ENCODE results near the gene C1S. TPM values are rescaled to one million over a fixed set of nuclear protein-coding genes. Genes with fewer than 3 reads are reported as not detected.
A peak's percentile ranks its signal among the peaks of the same experiment; 100 is the strongest.

C1S gene
- total and polyA plus RNA-seq, 9 of the 15 experiments (the other 6 are each of a cell fraction or from before 2014, with no cell fraction given), result 0.08 to 0.84 (median 0.27) TPM

DNA sequence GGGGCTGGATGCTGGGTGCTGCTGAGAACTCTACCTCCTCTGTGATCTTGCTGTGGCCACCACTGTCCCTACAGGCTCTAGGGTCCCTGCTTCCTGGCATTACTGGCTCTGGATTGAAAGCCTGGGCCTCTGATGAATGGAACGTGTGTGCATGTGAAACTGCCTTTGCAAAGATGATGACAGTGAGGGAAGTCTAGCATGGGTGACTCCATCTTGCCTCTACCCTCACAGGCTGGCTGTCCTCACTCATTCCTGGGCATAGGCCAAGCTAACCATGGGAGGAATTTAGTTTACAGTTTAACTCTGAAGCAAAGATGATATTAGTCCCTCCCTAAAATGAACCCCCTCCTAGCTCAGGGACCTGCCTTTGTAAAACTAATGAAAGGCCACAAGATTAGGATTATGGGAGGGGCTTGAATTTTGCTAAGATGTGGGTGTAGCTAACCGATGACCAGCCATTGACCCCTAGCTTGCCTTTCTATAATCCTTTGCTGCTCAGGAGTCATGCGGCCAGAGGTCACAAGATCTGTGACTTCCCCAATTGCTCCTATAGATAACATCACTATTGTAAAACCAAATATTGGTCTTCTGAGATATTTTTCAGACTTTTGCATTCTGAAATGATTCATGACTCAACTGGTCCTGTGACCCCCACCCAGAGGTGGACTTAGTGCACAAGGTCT is 2.2 kb upstream of the C1S start (continued):
- TF ChIP-seq, protein P1, sequence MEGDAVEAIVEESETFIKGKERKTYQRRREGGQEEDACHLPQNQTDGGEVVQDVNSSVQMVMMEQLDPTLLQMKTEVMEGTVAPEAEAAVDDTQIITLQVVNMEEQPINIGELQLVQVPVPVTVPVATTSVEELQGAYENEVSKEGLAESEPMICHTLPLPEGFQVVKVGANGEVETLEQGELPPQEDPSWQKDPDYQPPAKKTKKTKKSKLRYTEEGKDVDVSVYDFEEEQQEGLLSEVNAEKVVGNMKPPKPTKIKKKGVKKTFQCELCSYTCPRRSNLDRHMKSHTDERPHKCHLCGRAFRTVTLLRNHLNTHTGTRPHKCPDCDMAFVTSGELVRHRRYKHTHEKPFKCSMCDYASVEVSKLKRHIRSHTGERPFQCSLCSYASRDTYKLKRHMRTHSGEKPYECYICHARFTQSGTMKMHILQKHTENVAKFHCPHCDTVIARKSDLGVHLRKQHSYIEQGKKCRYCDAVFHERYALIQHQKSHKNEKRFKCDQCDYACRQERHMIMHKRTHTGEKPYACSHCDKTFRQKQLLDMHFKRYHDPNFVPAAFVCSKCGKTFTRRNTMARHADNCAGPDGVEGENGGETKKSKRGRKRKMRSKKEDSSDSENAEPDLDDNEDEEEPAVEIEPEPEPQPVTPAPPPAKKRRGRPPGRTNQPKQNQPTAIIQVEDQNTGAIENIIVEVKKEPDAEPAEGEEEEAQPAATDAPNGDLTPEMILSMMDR (IDR thresholded peaks at IDR 0.05 in 2 of 3, conservative IDR thresholded peaks at IDR 0.05 in 1 of 3; ENCODE audit: insufficient read depth in 2 of 3, low read depth in 1 of 3, low read length in 3 of 3), result no peak
- TF ChIP-seq MTA3 (IDR thresholded peaks at IDR 0.05; ENCODE audit: borderline replicate concordance), result no peak
- no peak for TF ChIP-seq SIRT6 (IDR thresholded peaks at IDR 0.05; ENCODE audit: low read depth, low read length)
- TF ChIP-seq FOXK2 (conservative IDR thresholded peaks at IDR 0.05 in 1 of 2, IDR thresholded peaks at IDR 0.05 in 1 of 2; ENCODE audit: low read depth in 2 of 2), result no peak
- TF ChIP-seq, protein P2, sequence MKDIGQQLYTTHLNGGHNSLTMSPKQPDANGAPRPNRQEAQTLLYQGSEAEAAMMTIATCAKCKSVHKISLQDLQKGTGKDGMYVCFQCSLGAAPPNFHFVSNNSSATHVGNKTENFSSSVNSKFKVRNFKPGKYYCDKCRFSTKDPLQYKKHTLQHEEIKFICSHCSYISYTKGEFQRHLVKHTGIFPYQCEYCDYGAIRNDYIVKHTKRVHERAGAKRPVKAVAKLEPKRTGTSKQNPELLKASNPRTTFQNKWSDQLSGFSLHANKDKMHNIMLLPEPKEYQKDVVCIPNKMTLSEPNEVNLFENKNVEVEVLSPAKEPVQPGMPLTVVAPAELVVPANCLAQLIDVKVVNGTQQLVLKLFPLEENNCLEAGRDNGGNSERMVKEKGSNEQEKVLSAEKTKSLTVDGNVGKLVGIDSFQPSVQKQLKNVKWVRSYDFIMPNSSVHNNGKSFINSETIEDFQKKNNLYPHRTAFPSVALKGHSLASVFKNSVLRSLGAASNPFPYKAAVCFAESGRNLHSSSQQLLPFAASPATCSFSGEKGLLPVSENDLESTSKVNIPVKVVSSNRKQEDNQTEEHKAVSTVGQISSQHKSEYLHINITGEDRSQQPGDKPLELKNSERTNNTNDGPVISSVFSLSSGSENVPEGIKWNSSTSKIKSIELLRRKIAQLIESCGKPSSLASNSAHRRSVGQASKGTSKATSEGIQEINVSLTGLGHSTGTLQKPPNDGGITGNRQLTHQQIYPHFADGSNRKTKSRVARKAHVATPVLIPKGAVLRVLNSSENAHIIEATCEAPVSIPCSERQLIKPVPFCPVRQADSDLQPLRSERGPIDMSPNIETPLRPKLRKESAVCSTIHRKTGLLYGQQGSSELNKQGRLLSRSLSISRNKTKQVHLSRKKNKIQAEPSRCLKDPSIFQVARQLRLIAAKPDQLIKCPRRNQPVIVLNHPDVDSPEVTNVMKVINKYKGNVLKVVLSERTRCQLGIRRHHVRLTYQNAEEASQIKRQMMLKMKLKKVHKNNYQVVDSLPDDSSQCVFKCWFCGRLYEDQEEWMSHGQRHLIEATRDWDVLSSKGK (CRISPR knock-in tag; IDR thresholded peaks at IDR 0.05), result no peak
- TF ChIP-seq CC2D1A (IDR thresholded peaks at IDR 0.05), result no peak
- no peak for TF ChIP-seq HNRNPUL1 (IDR thresholded peaks at IDR 0.05; ENCODE audit: low read length)
- TF ChIP-seq, protein P3, sequence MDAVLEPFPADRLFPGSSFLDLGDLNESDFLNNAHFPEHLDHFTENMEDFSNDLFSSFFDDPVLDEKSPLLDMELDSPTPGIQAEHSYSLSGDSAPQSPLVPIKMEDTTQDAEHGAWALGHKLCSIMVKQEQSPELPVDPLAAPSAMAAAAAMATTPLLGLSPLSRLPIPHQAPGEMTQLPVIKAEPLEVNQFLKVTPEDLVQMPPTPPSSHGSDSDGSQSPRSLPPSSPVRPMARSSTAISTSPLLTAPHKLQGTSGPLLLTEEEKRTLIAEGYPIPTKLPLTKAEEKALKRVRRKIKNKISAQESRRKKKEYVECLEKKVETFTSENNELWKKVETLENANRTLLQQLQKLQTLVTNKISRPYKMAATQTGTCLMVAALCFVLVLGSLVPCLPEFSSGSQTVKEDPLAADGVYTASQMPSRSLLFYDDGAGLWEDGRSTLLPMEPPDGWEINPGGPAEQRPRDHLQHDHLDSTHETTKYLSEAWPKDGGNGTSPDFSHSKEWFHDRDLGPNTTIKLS (IDR thresholded peaks at IDR 0.05; ENCODE audit: borderline replicate concordance, low read depth), result no peak
- no peak for TF ChIP-seq ASH1L (IDR thresholded peaks at IDR 0.05; ENCODE audit: borderline replicate concordance, low read depth, partially characterized antibody)
- no peak for TF ChIP-seq NCOA6 (IDR thresholded peaks at IDR 0.05)
- TF ChIP-seq ZNF408 (CRISPR knock-in tag; IDR thresholded peaks at IDR 0.05; ENCODE audit: low read depth), result no peak
- TF ChIP-seq OTX1 (CRISPR knock-in tag; IDR thresholded peaks at IDR 0.05), result 0 out of 2 replicates have a peak, but pooled peaks have one; percentile 28
- TF ChIP-seq, protein P4, sequence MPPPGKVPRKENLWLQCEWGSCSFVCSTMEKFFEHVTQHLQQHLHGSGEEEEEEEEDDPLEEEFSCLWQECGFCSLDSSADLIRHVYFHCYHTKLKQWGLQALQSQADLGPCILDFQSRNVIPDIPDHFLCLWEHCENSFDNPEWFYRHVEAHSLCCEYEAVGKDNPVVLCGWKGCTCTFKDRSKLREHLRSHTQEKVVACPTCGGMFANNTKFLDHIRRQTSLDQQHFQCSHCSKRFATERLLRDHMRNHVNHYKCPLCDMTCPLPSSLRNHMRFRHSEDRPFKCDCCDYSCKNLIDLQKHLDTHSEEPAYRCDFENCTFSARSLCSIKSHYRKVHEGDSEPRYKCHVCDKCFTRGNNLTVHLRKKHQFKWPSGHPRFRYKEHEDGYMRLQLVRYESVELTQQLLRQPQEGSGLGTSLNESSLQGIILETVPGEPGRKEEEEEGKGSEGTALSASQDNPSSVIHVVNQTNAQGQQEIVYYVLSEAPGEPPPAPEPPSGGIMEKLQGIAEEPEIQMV (tag; conservative IDR thresholded peaks at IDR 0.05; ENCODE audit: low read depth), result peak; percentile 84
- no peak for TF ChIP-seq KAT2B (IDR thresholded peaks at IDR 0.05; ENCODE audit: low read depth, low read length)
- TF ChIP-seq ZNF830 (CRISPR knock-in tag; IDR thresholded peaks at IDR 0.05), result peak; percentile 64; the same call in 1 of the 2 replicates
- no peak for TF ChIP-seq ZNF699 (CRISPR knock-in tag; IDR thresholded peaks at IDR 0.05; ENCODE audit: insufficient replicate concordance)
- no peak for TF ChIP-seq HCFC1 (IDR thresholded peaks at IDR 0.05; ENCODE audit: low read depth, low read length)
- no peak for TF ChIP-seq POLR2G (IDR thresholded peaks at IDR 0.05; ENCODE audit: low read depth, low read length)
- TF ChIP-seq FIP1L1 (IDR thresholded peaks at IDR 0.05; ENCODE audit: low read depth, low read length, poor library complexity, severe bottlenecking), result no peak
- TF ChIP-seq ZNF436 (CRISPR knock-in tag; IDR thresholded peaks at IDR 0.05), result no peak

All from K562 (cell line).